HG03095 (cell line): ENCODE results near the gene AHI1.
A peak's percentile ranks its signal among the peaks of the same experiment; 100 is the strongest.
"Not testable (repeated sequence)": the region's sequence is repeated elsewhere in the genome, so short reads cannot be mapped to it uniquely, and the experiment has no call there.

Source experiments
- ATAC-seq: cut with Tn5 transposase; IDR thresholded peaks from one replicate; pipeline ENCODE4 v1.9.1; 2021; ENCODE audit warnings: moderate library complexity; ENCODE audit not compliant: unreplicated experiment

Gene AHI1

GRCh38 chr6:135397172-135397952 lies 100.2 kb downstream of the AHI1 start:
- no peak for ATAC-seq

- no peak for ATAC-seq
These were observed 102.4 kb downstream of the AHI1 start for GRCh38 chr6:135395136-135395535.

GRCh38 chr6:135393289-135393688 lies 104.3 kb downstream of the AHI1 start:
- ATAC-seq, result no peak

GRCh38 chr6:135390458-135390857 lies 107.1 kb downstream of the AHI1 start:
- ATAC-seq, result no peak

- no peak for ATAC-seq
These were observed 112.2 kb downstream of the AHI1 start for GRCh38 chr6:135385299-135385698.

GRCh38 chr6:135383766-135384165 lies 113.8 kb downstream of the AHI1 start:
- ATAC-seq, result no peak

- ATAC-seq, result no peak
These were observed 114.2 kb downstream of the AHI1 start for GRCh38 chr6:135383301-135383700.

- ATAC-seq, result peak; percentile 78
These were observed 115.3 kb downstream of the AHI1 start for GRCh38 chr6:135382182-135382628.

GRCh38 chr6:135380793-135381192 lies 116.7 kb downstream of the AHI1 start:
- no peak for ATAC-seq

- ATAC-seq, result no peak
These were observed 117.9 kb downstream of the AHI1 start for GRCh38 chr6:135379647-135380046.

GRCh38 chr6:135372758-135373157 lies 124.8 kb downstream of the AHI1 start:
- no peak for ATAC-seq

- ATAC-seq, result not testable (repeated sequence)
These were observed 133.9 kb downstream of the AHI1 start for GRCh38 chr6:135363622-135364021.

- ATAC-seq, result no peak
These were observed 135.4 kb downstream of the AHI1 start for GRCh38 chr6:135362124-135362523.

- ATAC-seq, result no peak
These were observed 137.3 kb downstream of the AHI1 start for GRCh38 chr6:135360222-135360621.

GRCh38 chr6:135358985-135359384 lies 138.6 kb downstream of the AHI1 start:
- no peak for ATAC-seq

- ATAC-seq, result no peak
These were observed 139.2 kb downstream of the AHI1 start for GRCh38 chr6:135358251-135358821.

GRCh38 chr6:135354407-135354806 lies 143.1 kb downstream of the AHI1 start:
- ATAC-seq, result no peak

GRCh38 chr6:135353113-135353512 lies 144.4 kb downstream of the AHI1 start:
- ATAC-seq, result no peak

- no peak for ATAC-seq
These were observed 145.9 kb downstream of the AHI1 start for GRCh38 chr6:135351635-135352034.

- no peak for ATAC-seq
These were observed 149.7 kb downstream of the AHI1 start for GRCh38 chr6:135347887-135348286.

GRCh38 chr6:135346747-135347146 lies 150.8 kb downstream of the AHI1 start:
- no peak for ATAC-seq

- ATAC-seq, result no peak
These were observed 153.0 kb downstream of the AHI1 start for GRCh38 chr6:135344526-135344925.

- not testable (repeated sequence) for ATAC-seq
These were observed 157.6 kb downstream of the AHI1 start for GRCh38 chr6:135339920-135340319.
